Loucy (cell line): ENCODE data around the gene ACTR5.

Experiments
- H2AFZ ChIP-seq: fragments of 200-600 bp; sonication (generic); 2 replicates; pipeline ENCODE4 v1.6.0; 2016; ENCODE audit warnings: antibody characterized with exemption, mild to moderate bottlenecking, low read length, moderate library complexity
- H3F3A ChIP-seq: fragments of 200-600 bp; 2 replicates; pipeline ENCODE4 v1.6.0; 2016; ENCODE audit warnings: antibody characterized with exemption, low read depth, mild to moderate bottlenecking
- H3K27me3 ChIP-seq: fragments of 200-600 bp; sonication (generic); 2 replicates; pipeline ENCODE4 v1.6.1; 2014; ENCODE audit warnings: low read length, mild to moderate bottlenecking; ENCODE audit not compliant: insufficient read depth, poor library complexity, severe bottlenecking
- H3K36me3 ChIP-seq: fragments of 200-600 bp; sonication (generic); 2 replicates; pipeline ENCODE4 v1.6.1; 2016; ENCODE audit warnings: low read length; ENCODE audit not compliant: insufficient read depth
- H3K4me1 ChIP-seq: fragments of 200-600 bp; sonication (generic); 2 replicates; pipeline ENCODE4 v1.5.1; 2014; ENCODE audit warnings: low read length, mild to moderate bottlenecking; ENCODE audit not compliant: insufficient read depth, poor library complexity, severe bottlenecking
- H3K4me2 ChIP-seq: fragments of 200-600 bp; sonication (generic); 2 replicates; pipeline ENCODE4 v1.6.0; 2014; ENCODE audit warnings: antibody characterized with exemption, low read length, low read depth, mild to moderate bottlenecking; ENCODE audit not compliant: poor library complexity, severe bottlenecking
- H3K4me3 ChIP-seq: fragments of 200-600 bp; sonication (generic); 2 replicates; pipeline ENCODE4 v1.5.1; 2014; ENCODE audit warnings: low read length, mild to moderate bottlenecking, mixed read lengths; ENCODE audit not compliant: poor library complexity, severe bottlenecking
- H3K79me2 ChIP-seq: fragments of 200-600 bp; sonication (generic); 2 replicates; pipeline ENCODE4 v1.6.1; 2014; ENCODE audit warnings: low read length; ENCODE audit not compliant: insufficient read depth
- H3K9ac ChIP-seq: fragments of 200-600 bp; sonication (generic); 2 replicates; pipeline ENCODE4 v1.6.0; 2014; ENCODE audit warnings: mild to moderate bottlenecking, low read depth, low read length, moderate library complexity; ENCODE audit not compliant: poor library complexity, severe bottlenecking
- H3K9me2 ChIP-seq: fragments of 200-600 bp; sonication (generic); replicated peaks from 2 replicates; pipeline ENCODE4 v1.6.1; 2016; ENCODE audit warnings: low read depth, low read length, mixed read lengths
- H3K9me3 ChIP-seq: fragments of 200-600 bp; sonication (generic); 2 replicates; pipeline ENCODE4 v1.6.1; 2014; ENCODE audit warnings: mild to moderate bottlenecking, antibody characterized with exemption, low read length, low read depth; ENCODE audit not compliant: insufficient read depth
- H4K20me1 ChIP-seq: fragments of 200-600 bp; sonication (generic); 2 replicates; pipeline ENCODE4 v1.6.0; 2014; ENCODE audit warnings: antibody characterized with exemption, low read length, mild to moderate bottlenecking; ENCODE audit not compliant: insufficient read depth, poor library complexity, severe bottlenecking
- EZH2phosphoT487 ChIP-seq: fragments of 200-600 bp; IDR thresholded peaks from 2 replicates; pipeline ENCODE4 v1.6.1; 2018; ENCODE audit warnings: antibody characterized with exemption, mild to moderate bottlenecking, moderate library complexity, borderline replicate concordance
- TF ChIP-seq, protein P1 (sequence below): fragments of 200-600 bp; sonication (generic); conservative IDR thresholded peaks from 2 replicates; pipeline ENCODE4 v1.5.1; 2014; ENCODE audit warnings: mild to moderate bottlenecking, antibody characterized with exemption, low read length

ACTR5 gene

DNA sequence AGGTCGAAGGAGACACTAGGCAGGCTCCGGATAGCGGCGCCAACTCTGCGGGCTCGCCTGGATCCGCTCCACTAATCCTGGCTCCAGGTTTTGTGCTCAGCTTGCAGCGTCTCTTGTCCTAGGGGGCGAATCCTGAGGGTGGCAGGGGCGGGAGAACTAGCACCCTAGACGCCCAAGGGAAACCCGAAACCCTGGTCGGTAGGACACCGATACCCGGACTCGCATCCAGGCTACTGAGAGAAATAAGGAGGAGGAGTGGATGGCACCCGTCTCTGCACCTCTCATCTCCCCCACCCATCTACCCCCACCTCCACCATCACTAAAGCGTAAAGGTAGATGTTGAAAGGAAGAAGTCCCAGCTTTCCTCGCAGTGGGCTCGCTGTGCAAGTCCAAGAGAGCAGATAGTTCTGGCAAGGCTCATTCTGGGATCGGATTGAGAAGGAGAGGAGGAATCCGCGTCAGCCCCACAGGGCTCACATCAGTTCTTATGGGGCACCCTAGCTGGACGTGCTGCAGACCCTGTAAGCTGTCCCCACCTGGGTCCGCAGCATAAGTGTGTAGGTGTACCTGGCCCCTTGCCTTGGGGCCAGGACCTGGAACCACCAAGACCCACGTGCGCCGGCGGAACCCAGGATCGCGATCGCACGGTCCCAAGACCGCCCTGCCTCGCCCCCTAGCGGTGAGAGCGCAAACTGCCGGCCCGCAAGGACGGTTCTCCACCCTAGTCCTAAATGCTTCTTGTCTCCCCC lies 17.1 kb upstream of the ACTR5 start:
- peak overlapping the region; percentile 96 for H3K4me2 ChIP-seq
- no peaks in the 10 kb centered on the region for H3K79me2 ChIP-seq
- no peaks in the 10 kb centered on the region for H3K9me2 ChIP-seq
- H3K9me3 ChIP-seq, result no peaks in the 10 kb centered on the region
- H3F3A ChIP-seq, result no peaks in the 10 kb centered on the region
- TF ChIP-seq EZH2phosphoT487, result no peak
- TF ChIP-seq, protein P1, sequence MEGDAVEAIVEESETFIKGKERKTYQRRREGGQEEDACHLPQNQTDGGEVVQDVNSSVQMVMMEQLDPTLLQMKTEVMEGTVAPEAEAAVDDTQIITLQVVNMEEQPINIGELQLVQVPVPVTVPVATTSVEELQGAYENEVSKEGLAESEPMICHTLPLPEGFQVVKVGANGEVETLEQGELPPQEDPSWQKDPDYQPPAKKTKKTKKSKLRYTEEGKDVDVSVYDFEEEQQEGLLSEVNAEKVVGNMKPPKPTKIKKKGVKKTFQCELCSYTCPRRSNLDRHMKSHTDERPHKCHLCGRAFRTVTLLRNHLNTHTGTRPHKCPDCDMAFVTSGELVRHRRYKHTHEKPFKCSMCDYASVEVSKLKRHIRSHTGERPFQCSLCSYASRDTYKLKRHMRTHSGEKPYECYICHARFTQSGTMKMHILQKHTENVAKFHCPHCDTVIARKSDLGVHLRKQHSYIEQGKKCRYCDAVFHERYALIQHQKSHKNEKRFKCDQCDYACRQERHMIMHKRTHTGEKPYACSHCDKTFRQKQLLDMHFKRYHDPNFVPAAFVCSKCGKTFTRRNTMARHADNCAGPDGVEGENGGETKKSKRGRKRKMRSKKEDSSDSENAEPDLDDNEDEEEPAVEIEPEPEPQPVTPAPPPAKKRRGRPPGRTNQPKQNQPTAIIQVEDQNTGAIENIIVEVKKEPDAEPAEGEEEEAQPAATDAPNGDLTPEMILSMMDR, result peak; percentile 99
- no peaks in the 10 kb centered on the region for H3K36me3 ChIP-seq
- peaks cover 10% of the 10 kb centered on the region for H3K27me3 ChIP-seq
- H4K20me1 ChIP-seq, result no peaks in the 10 kb centered on the region
- peak overlapping the region; percentile 91 for H2AFZ ChIP-seq
- peaks cover 11% of the 10 kb centered on the region for H3K4me1 ChIP-seq
- H3K9ac ChIP-seq, result peak overlapping the region; percentile 49
- peak overlapping the region; percentile 66 for H3K4me3 ChIP-seq

DNA sequence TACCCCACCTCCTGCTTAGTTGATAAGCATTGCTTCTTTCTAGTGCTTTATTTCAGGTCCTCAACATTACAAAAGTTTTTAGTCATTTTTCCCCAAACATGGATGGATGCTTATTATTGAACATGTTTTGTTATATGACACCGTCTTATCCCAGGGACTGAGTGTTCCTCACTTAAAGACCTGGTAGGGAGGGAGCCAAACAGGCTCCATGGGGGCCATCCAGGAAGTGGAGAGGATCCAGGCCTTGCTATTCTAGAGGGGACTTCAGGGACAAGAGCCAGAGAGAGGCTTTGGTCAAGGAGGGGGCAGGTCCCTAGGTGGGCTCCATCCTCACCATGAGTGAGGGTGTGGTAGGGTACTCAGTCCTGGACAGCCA lies 16.5 kb upstream of the ACTR5 start:
- no peaks in the 10 kb centered on the region for H3K9me3 ChIP-seq
- no peak overlapping the region for H3K9ac ChIP-seq
- H3K4me2 ChIP-seq, result peak overlapping the region; percentile 96
- H3K27me3 ChIP-seq, result peaks cover 10% of the 10 kb centered on the region
- no peaks in the 10 kb centered on the region for H3F3A ChIP-seq
- H3K4me1 ChIP-seq, result peaks cover 11% of the 10 kb centered on the region
- H4K20me1 ChIP-seq, result no peaks in the 10 kb centered on the region
- no peaks in the 10 kb centered on the region for H3K36me3 ChIP-seq
- no peak overlapping the region for H3K4me3 ChIP-seq
- no peaks in the 10 kb centered on the region for H3K79me2 ChIP-seq
- H2AFZ ChIP-seq, result no peak overlapping the region
- TF ChIP-seq, protein P1, result 0 out of 2 replicates have a peak, but pooled peaks have one; percentile 7
- TF ChIP-seq EZH2phosphoT487, result no peak
- no peaks in the 10 kb centered on the region for H3K9me2 ChIP-seq

DNA sequence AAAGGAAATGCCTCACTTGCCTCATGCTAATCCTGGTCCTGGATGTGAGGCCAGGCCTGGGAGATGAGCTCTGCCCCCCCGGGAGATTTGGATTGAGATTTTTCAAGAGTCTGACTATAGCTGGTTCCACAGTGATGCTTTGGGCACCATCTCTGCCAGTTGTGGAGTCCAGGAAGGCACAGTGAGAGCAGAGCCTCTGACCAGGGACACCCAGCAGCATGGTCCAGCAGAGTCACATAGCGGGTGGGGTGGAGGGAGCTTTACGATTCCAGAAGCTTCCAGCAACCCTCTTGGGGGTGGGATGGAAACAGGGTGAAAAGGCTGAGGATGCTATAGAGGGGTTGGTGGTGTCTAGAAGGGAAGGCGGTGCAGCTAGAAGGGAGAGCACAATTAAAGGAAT lies 15.3 kb upstream of the ACTR5 start:
- peaks cover 11% of the 10 kb centered on the region for H3K4me1 ChIP-seq
- no peaks in the 10 kb centered on the region for H4K20me1 ChIP-seq
- H2AFZ ChIP-seq, result no peak overlapping the region
- H3K36me3 ChIP-seq, result no peaks in the 10 kb centered on the region
- H3K4me3 ChIP-seq, result no peak overlapping the region
- TF ChIP-seq, protein P1, result no peak
- no peak for TF ChIP-seq EZH2phosphoT487
- H3F3A ChIP-seq, result no peaks in the 10 kb centered on the region
- H3K4me2 ChIP-seq, result no peak overlapping the region
- no peak overlapping the region for H3K9ac ChIP-seq
- H3K27me3 ChIP-seq, result peaks cover 10% of the 10 kb centered on the region
- H3K79me2 ChIP-seq, result no peaks in the 10 kb centered on the region
- no peaks in the 10 kb centered on the region for H3K9me3 ChIP-seq
- no peaks in the 10 kb centered on the region for H3K9me2 ChIP-seq
